ENCODE data around the gene ZRANB1. TPM values are rescaled to one million over a fixed set of nuclear protein-coding genes. Genes with fewer than 3 reads are reported as not detected.

The ZRANB1 gene
- total RNA-seq, 1 donor from 2014 or later = 24.0 TPM

GRCh38 chr10:125002047-125002422 lies 60.1 kb downstream of the ZRANB1 start:
- H3K9me3 Mint-ChIP-seq = no peaks in the 10 kb centered on the region
- peaks cover 9% of the 10 kb centered on the region for H3K36me3 Mint-ChIP-seq (ENCODE audit: low read depth)
- H3K27ac Mint-ChIP-seq (ENCODE audit: unreplicated experiment) = peak overlapping the region; percentile 99
- no peak for DNase-seq (ENCODE audit: low read depth, low spot score)
- peak overlapping the region; percentile 79 for H3K4me3 Mint-ChIP-seq
- TF ChIP-seq CTCF (conservative IDR thresholded peaks at IDR 0.05) = no peak
- H3K27me3 Mint-ChIP-seq (ENCODE audit: low read depth) = peaks cover 6% of the 10 kb centered on the region
- H3K4me1 Mint-ChIP-seq = peaks cover 39% of the 10 kb centered on the region

GRCh38 chr10:125002423-125003145 lies 60.7 kb downstream of the ZRANB1 start:
- Mint-ChIP-seq H3K27ac (ENCODE audit: unreplicated experiment) (no peak overlapping the region), H3K4me3 (no peak overlapping the region), H3K4me1 (peaks cover 44% of the 10 kb centered on the region), H3K9me3 (no peaks in the 10 kb centered on the region), H3K27me3 (ENCODE audit: low read depth) (peaks cover 6% of the 10 kb centered on the region), H3K36me3 (ENCODE audit: low read depth) (peaks cover 6% of the 10 kb centered on the region)
- DNase-seq (ENCODE audit: low read depth, low spot score) = no peak
- TF ChIP-seq CTCF (conservative IDR thresholded peaks at IDR 0.05) = no peak

- Mint-ChIP-seq H3K27me3 (ENCODE audit: low read depth) (peaks cover 6% of the 10 kb centered on the region), H3K36me3 (ENCODE audit: low read depth) (peaks cover 6% of the 10 kb centered on the region), H3K27ac (ENCODE audit: unreplicated experiment) (no peak overlapping the region), H3K4me1 (peaks cover 47% of the 10 kb centered on the region), H3K4me3 (no peak overlapping the region), H3K9me3 (no peaks in the 10 kb centered on the region)
- DNase-seq (ENCODE audit: low read depth, low spot score) = no peak
- TF ChIP-seq CTCF (conservative IDR thresholded peaks at IDR 0.05) = peak; percentile 17
Observed at GRCh38 chr10:125003146-125003900, 61.4 kb downstream of the ZRANB1 start.

- Mint-ChIP-seq H3K27ac (ENCODE audit: unreplicated experiment) (no peak overlapping the region), H3K27me3 (ENCODE audit: low read depth) (peaks cover 6% of the 10 kb centered on the region), H3K9me3 (no peaks in the 10 kb centered on the region), H3K36me3 (ENCODE audit: low read depth) (peaks cover 6% of the 10 kb centered on the region), H3K4me3 (no peak overlapping the region), H3K4me1 (peaks cover 53% of the 10 kb centered on the region)
- no peak for DNase-seq (ENCODE audit: low read depth, low spot score)
- TF ChIP-seq CTCF (conservative IDR thresholded peaks at IDR 0.05) = no peak
Observed at GRCh38 chr10:125003901-125004467, 62.1 kb downstream of the ZRANB1 start.

GRCh38 chr10:125004571-125005311 lies 62.8 kb downstream of the ZRANB1 start:
- no peak overlapping the region for H3K27ac Mint-ChIP-seq (ENCODE audit: unreplicated experiment)
- no peaks in the 10 kb centered on the region for H3K9me3 Mint-ChIP-seq
- H3K4me1 Mint-ChIP-seq = peaks cover 61% of the 10 kb centered on the region
- no peak overlapping the region for H3K4me3 Mint-ChIP-seq
- H3K36me3 Mint-ChIP-seq (ENCODE audit: low read depth) = peaks cover 6% of the 10 kb centered on the region
- TF ChIP-seq CTCF (conservative IDR thresholded peaks at IDR 0.05) = no peak
- DNase-seq (ENCODE audit: low read depth, low spot score) = no peak
- peaks cover 6% of the 10 kb centered on the region for H3K27me3 Mint-ChIP-seq (ENCODE audit: low read depth)
